Activated naive CD4-positive, alpha-beta T cell treated with anti-CD3 and anti-CD28 coated beads for 36 hours (primary cell): ENCODE measurements around the gene CLOCK. TPM values are rescaled to one million over a fixed set of nuclear protein-coding genes. Genes with fewer than 3 reads are reported as not detected.

ENCODE experiments used
- CTCF ChIA-PET: fragments of 350-600 bp; sonication (Branson Sonifier 250); formaldehyde crosslinking; loops from one replicate; lab custom pipeline; 2021; ENCODE audit warnings: antibody characterized with exemption; lab: Charles Lee
- DNase-seq: peaks from one replicate; pipeline ENCODE4 v3.0.0-alpha.2; 2020
- H3K27ac Mint-ChIP-seq: one replicate; pipeline ENCODE4 v1.8.0; 2021; ENCODE audit warnings: mild to moderate bottlenecking, mixed read lengths
- H3K27me3 Mint-ChIP-seq: one replicate; pipeline ENCODE4 v1.8.0; 2021; ENCODE audit warnings: low read depth, mixed read lengths
- H3K36me3 Mint-ChIP-seq: one replicate; pipeline ENCODE4 v1.8.0; 2021; ENCODE audit warnings: low read depth, mixed read lengths
- H3K4me1 Mint-ChIP-seq: one replicate; pipeline ENCODE4 v1.8.0; 2021; ENCODE audit warnings: low read depth, mixed read lengths
- H3K4me3 Mint-ChIP-seq: one replicate; pipeline ENCODE4 v1.8.0; 2021; ENCODE audit warnings: mild to moderate bottlenecking, moderate library complexity, mixed read lengths
- H3K9me3 Mint-ChIP-seq: one replicate; pipeline ENCODE4 v1.8.0; 2021; ENCODE audit warnings: mixed read lengths
- intact Hi-C: fragments of 100-400 bp; cut with micrococcal nuclease; formaldehyde crosslinking; loops from one replicate; pipeline ENCODE4 v1.15.1; 2023
- total RNA-seq, 2 experiments: library from RNA; stranded (reverse); gene quantifications; one replicate each; pipeline ENCODE4 v1.2.3, GENCODE V29; 2021

The CLOCK gene
- total RNA-seq, 2 experiments from 2014 or later, result 8.1 to 8.5 TPM

DNA sequence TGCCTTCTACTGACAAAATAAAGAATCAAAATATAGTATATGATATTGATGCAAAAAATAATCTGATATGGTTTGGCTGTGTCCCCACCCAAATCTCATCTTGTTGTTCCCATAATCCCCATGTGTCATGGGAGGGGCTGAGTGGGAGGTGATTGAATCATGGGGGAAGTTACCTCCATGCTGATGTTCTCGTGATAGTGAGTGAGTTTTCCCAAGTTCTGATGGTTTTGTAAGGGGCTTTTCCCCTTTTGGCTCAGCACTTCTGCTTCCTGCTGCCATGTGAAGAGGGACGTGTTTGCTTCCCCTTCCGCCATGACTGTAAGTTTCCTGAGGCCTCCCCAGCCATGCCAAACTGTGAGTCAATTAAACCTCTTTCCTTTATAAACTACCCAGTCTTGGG, 80.7 kb downstream of the CLOCK start:
- Mint-ChIP-seq H3K36me3 (peaks cover 26% of the 10 kb centered on the region), H3K4me1 (no peaks in the 10 kb centered on the region), H3K4me3 (no peak overlapping the region), H3K9me3 (peaks cover 8% of the 10 kb centered on the region), H3K27ac (no peak overlapping the region), H3K27me3 (no peaks in the 10 kb centered on the region)
- CTCF ChIA-PET, result no interaction called here
- intact Hi-C loops, result no loop called here
- no peak for DNase-seq

DNA sequence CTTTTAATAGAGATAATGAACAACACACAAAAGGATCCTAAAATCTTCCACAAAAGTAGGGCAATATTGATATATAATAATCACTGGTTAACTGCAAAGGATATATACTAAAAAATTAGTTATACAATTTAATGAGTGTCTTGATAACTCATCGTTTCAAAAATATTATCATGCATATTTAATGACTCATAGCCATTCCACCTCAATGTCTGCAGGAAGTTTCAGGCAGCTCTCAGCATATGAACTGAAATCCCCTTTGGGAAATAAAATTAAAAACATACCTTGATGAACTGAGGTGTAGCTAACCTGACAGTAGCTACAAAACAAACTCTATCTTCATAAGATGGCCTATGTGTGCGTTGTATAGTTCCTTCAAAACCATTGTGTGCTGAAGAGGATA, 88.1 kb downstream of the CLOCK start:
- CTCF ChIA-PET, result no interaction called here
- Mint-ChIP-seq H3K9me3 (no peaks in the 10 kb centered on the region), H3K36me3 (peaks cover 13% of the 10 kb centered on the region), H3K4me1 (no peaks in the 10 kb centered on the region), H3K27ac (no peak overlapping the region), H3K27me3 (no peaks in the 10 kb centered on the region), H3K4me3 (no peak overlapping the region)
- intact Hi-C loops, result no loop called here
- DNase-seq, result no peak

DNA sequence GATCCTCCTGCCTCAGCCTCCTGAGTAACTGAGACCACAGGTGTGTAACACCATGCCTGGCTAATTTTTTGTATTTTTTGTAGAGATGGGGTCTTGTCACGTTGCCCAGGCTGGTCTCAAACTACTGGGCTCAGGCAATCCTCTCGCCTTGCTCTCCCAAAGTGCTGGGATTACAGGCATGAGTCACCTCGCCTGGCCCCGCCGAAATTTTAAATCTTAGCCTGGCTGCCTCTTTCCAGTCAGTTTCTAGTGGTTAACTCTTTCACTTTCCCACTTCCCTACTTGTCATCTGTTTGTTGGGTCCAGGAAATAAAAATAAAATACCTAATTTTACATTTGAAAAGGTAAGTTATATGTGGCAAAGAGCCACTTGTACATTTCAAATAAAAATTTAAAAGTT, 88.5 kb downstream of the CLOCK start:
- Mint-ChIP-seq H3K4me3 (no peak overlapping the region), H3K27ac (no peak overlapping the region), H3K27me3 (no peaks in the 10 kb centered on the region), H3K36me3 (peaks cover 13% of the 10 kb centered on the region), H3K4me1 (no peaks in the 10 kb centered on the region), H3K9me3 (no peaks in the 10 kb centered on the region)
- intact Hi-C loops, result no loop called here
- DNase-seq, result no peak
- CTCF ChIA-PET, result no interaction called here

DNA sequence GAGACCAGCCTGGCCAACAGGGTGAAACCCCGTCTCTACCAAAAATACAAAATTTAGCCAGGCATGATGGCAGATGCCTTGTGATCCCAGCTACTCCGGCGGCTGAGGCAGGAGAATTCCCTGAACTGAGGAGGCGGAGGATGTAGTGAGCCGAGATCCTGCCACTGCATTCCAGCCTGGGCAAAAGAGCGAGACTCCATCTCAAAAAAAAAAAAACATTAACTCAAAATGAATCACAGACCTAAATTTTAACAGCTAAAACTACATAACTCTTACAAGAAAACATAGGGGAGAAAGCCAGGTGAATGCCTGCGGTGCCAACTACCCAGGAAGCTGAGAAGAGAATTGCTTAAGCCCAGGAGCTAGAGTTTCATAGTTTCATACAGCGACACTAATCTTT, 96.1 kb downstream of the CLOCK start:
- Mint-ChIP-seq H3K27me3 (no peaks in the 10 kb centered on the region), H3K4me3 (no peak overlapping the region), H3K4me1 (peaks cover 7% of the 10 kb centered on the region), H3K36me3 (peaks cover 36% of the 10 kb centered on the region), H3K9me3 (no peaks in the 10 kb centered on the region), H3K27ac (peak overlapping the region; percentile 2)
- DNase-seq, result no peak
- intact Hi-C loops, result no loop called here
- CTCF ChIA-PET, result no interaction called here

DNA sequence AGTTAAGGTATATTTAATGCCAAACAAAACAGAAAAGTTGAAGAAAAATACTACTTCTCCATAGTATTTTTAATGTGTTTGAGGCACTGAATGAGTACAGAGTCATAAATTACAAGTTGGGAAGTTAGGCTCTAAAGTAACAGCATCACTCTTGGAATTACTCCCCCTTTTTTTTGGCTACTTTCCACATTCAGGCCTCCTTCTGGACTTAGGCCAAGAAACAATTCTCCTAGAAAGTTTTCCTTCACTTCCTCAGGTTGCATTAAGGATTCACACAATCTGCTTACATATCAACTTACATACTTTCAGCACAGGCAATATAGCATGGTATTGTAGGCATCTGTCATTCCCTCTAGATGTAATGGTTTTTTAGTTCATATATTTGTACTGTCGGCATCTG, 98.9 kb downstream of the CLOCK start:
- Mint-ChIP-seq H3K36me3 (peaks cover 34% of the 10 kb centered on the region), H3K27ac (no peak overlapping the region)

DNA sequence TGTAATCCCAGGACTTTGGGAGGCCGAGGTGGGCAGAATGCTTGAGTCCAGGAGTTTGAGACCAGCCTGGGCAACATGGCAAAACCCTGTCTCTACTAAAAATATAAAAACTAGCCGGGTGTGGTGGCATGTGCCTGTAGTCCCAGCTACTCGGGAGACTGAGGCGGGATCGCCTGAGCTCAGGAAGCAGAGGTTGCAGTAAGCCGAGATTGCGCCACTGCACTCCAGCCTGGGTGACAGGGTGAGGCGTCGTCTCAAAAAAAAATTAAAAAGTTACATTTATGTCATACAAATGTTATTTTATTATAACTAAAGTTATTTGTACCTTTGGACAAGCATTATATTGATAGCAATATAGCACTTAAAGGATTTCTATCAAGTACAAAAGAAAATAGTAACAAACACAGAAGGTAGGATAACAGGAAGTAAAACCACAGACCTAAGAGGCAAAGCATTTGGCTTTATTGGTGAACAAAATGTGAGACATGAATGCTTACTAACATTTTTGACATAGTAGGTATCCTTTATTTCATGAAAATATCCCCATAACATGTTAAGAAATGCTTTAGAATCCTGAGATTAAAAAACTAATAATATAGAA, 99.5 kb downstream of the CLOCK start:
- Mint-ChIP-seq H3K9me3 (no peaks in the 10 kb centered on the region), H3K27me3 (no peaks in the 10 kb centered on the region), H3K4me3 (no peak overlapping the region), H3K36me3 (peaks cover 36% of the 10 kb centered on the region), H3K27ac (no peak overlapping the region), H3K4me1 (peaks cover 7% of the 10 kb centered on the region)
- no peak for DNase-seq
- CTCF ChIA-PET, result interaction anchor here (0.7 kb wide), 1 partner anchor 178 kb away, joined by 3 read pairs; no protein-coding TSS in a partner anchor
- intact Hi-C loops, result loop anchor here (5.0 kb wide), 1 partner anchor 290 kb away; no protein-coding TSS in a partner anchor

More for the DNA sequence above, 98.9 kb downstream of the CLOCK start:
- CTCF ChIA-PET, result interaction anchor here (1.3 kb wide), 1 partner anchor 107 kb away, joined by 4 read pairs; no protein-coding TSS in a partner anchor
- no peaks in the 10 kb centered on the region for H3K27me3 Mint-ChIP-seq
- intact Hi-C loops, result loop anchor here (5.0 kb wide), 1 partner anchor 289 kb away; no protein-coding TSS in a partner anchor
- peaks cover 7% of the 10 kb centered on the region for H3K4me1 Mint-ChIP-seq
- no peaks in the 10 kb centered on the region for H3K9me3 Mint-ChIP-seq
- DNase-seq, result no peak
- H3K4me3 Mint-ChIP-seq, result no peak overlapping the region

DNA sequence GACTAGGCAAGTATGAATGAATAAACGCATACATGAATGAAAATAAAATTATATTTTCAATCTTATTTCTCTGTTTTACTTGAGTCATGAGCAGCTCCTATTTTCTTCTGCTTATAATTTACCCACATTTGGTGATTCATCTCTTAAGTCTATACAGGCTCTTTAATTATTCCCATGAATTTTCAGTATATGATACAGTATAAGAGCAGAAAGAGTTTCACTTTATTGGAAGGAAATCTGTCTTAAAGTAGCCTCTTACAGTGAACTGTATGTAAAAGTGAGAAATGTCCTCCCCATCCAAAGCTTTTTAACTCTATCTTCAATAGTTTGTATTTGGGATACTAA, 100.2 kb downstream of the CLOCK start:
- Mint-ChIP-seq H3K9me3 (no peaks in the 10 kb centered on the region), H3K27ac (no peak overlapping the region), H3K27me3 (no peaks in the 10 kb centered on the region), H3K36me3 (peaks cover 32% of the 10 kb centered on the region), H3K4me3 (no peak overlapping the region), H3K4me1 (peaks cover 7% of the 10 kb centered on the region)
- CTCF ChIA-PET, result interaction anchor here (0.7 kb wide), 1 partner anchor 179 kb away, joined by 3 read pairs; no protein-coding TSS in a partner anchor
- intact Hi-C loops, result loop anchor here (5.0 kb wide), 1 partner anchor 291 kb away; no protein-coding TSS in a partner anchor
- no peak for DNase-seq

DNA sequence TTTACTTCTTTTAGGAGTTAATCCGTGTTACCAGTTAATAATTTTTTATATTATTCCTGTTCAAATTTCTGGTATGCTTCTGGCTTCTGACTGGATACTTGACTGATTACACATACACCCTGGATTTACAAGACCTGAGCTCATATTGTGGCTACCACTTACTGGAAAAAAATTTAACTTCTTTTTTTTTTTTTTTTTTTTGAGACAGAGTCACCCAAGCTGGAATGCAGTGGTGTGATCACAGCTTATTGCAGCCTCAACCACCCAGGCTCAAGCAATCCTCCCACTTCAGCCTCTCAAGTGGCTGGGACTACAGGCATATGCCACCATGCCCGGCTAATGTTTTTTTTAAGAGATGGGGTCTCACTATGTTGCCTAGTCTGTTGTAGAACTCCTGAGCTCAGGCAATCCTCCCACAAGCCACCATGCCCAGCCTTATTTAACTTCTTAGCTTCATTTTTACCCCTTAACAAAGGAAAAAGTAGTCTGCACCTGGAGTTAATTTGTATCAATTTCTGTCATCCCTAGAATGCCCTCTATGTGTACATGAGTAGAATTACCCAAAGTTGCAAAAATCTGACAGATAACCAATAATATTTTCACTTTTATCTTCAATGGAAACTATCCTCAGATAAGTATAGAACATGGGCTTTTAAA, 100.7 kb downstream of the CLOCK start:
- intact Hi-C loops, result loop anchor here (5.0 kb wide), 1 partner anchor 291 kb away; no protein-coding TSS in a partner anchor
- no peak for DNase-seq
- Mint-ChIP-seq H3K36me3 (peaks cover 32% of the 10 kb centered on the region), H3K9me3 (no peaks in the 10 kb centered on the region), H3K4me1 (peaks cover 7% of the 10 kb centered on the region), H3K27me3 (no peaks in the 10 kb centered on the region), H3K4me3 (no peak overlapping the region), H3K27ac (no peak overlapping the region)
- CTCF ChIA-PET, result interaction anchor here (0.7 to 1.6 kb wide), 4 partner anchors 47 to 179 kb away, joined by 3 to 8 read pairs (median 3); no protein-coding TSS in a partner anchor

DNA sequence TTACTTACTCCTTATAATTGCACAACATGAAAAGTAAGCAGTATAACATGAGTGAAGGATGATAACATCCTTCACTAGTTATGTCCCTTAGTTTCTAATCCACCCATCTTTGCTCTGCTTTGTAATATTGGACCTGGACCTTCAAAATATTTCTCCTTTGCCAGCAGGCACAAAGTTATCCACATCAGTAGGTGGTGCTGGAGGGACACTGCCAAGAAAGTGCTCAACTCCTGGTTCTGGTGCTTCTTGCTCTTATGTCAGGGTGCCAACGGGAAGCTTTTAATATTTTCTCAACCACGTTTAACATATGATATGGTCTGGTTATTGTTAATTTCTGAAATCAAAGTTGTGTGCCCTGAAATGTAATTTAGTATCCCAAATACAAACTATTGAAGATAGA, 101.9 kb downstream of the CLOCK start:
- Mint-ChIP-seq H3K36me3 (peaks cover 28% of the 10 kb centered on the region), H3K9me3 (no peaks in the 10 kb centered on the region), H3K4me3 (no peak overlapping the region), H3K27me3 (no peaks in the 10 kb centered on the region), H3K4me1 (peaks cover 7% of the 10 kb centered on the region), H3K27ac (no peak overlapping the region)
- intact Hi-C loops, result loop anchor here (1.0 to 5.0 kb wide), 2 partner anchors 191 to 292 kb away; partner anchors contain the start of gene NMU
- DNase-seq, result peak; percentile 12
- CTCF ChIA-PET, result interaction anchor here (0.8 to 1.6 kb wide), 3 partner anchors 9 to 110 kb away, joined by 3 to 8 read pairs (median 3); no protein-coding TSS in a partner anchor

DNA sequence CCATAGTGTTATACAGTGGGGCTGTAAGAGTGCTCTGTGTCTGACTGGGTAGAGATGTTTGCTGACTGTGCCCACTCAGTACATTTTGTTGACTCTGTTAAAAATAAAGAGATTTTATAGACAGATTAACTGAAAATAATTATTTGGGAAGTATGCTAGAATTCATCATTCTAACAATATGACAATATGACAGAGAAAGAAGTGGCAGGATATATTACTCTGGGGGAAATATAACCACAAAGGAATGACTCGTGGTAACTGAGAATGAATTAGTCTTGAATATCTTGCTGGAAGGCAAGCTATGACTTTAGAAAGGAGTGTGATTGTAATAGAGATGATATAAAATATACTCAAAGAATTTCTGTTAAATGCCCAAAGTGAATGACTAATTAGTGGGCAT, 104.2 kb downstream of the CLOCK start:
- no peak for DNase-seq
- Mint-ChIP-seq H3K27ac (no peak overlapping the region), H3K4me3 (no peak overlapping the region), H3K36me3 (peaks cover 25% of the 10 kb centered on the region), H3K4me1 (no peaks in the 10 kb centered on the region), H3K9me3 (no peaks in the 10 kb centered on the region), H3K27me3 (no peaks in the 10 kb centered on the region)
- CTCF ChIA-PET, result no interaction called here
- intact Hi-C loops, result no loop called here

DNA sequence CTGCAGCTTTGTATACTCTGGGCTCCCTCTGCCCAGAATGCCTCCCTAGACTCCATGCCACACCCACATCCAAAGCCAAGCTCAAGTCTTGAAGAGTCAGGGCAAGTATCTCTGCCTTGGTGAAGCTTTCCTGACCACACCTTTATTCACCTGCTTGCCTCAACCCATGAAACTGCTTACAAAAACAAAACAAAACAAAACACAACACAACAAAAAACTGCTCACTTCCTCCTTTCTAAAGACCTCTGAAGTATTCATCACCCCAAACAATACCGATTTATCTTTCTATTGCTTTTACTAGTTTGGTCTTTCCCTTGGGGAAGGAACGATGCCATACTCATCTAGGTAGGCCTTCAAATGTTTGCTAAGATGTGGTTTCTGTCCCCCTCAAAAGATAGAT, 105.9 kb downstream of the CLOCK start:
- Mint-ChIP-seq H3K4me1 (peaks cover under 1% of the 10 kb centered on the region), H3K27ac (no peak overlapping the region), H3K9me3 (no peaks in the 10 kb centered on the region), H3K36me3 (peaks cover 25% of the 10 kb centered on the region), H3K4me3 (no peak overlapping the region), H3K27me3 (no peaks in the 10 kb centered on the region)
- CTCF ChIA-PET, result no interaction called here
- no peak for DNase-seq
- intact Hi-C loops, result no loop called here

DNA sequence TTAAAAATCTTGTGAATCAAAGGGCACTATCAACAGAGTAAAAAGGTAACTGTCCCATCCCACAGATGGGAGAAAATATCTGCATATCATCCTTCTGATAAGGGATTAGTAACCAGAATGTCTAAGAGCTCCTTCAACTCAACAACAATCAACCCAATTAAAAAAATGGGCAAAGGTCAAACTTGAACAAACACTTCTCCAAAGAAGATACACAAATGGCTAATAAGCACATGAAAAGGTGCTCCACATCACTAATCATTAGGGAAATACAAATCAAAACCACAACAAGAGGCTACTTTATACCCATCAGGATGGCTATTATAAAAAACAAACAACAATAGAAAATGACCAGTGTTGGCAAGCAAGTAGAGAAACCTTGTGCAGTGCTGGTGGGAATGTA, 107.7 kb downstream of the CLOCK start:
- intact Hi-C loops, result loop anchor here (5.0 to 10.0 kb wide), 3 partner anchors 428 to 863 kb away; no protein-coding TSS in a partner anchor
- H3K9me3 Mint-ChIP-seq, result no peaks in the 10 kb centered on the region
- H3K27me3 Mint-ChIP-seq, result no peaks in the 10 kb centered on the region
- H3K4me3 Mint-ChIP-seq, result no peak overlapping the region
- peaks cover 16% of the 10 kb centered on the region for H3K4me1 Mint-ChIP-seq
- H3K27ac Mint-ChIP-seq, result no peak overlapping the region
- CTCF ChIA-PET, result interaction anchor here (1.7 kb wide), 1 partner anchor 66 kb away, joined by 3 read pairs; no protein-coding TSS in a partner anchor
- peaks cover 37% of the 10 kb centered on the region for H3K36me3 Mint-ChIP-seq
- no peak for DNase-seq
